Measurements from ENCODE around the gene PDCD5. TPM values are rescaled to one million over a fixed set of nuclear protein-coding genes. Genes with fewer than 3 reads are reported as not detected.

The PDCD5 gene
- total and polyA plus RNA-seq, 2 of the 4 experiments (the other 2 are of a cell fraction) = 30.6 to 74.1 TPM

- TF ChIP-seq FOS (IDR thresholded peaks at IDR 0.05; ENCODE audit: low read depth, low read length) = no peak
- no peak for TF ChIP-seq MXI1 (IDR thresholded peaks at IDR 0.05; ENCODE audit: borderline replicate concordance, low read depth, low read length)
- no peak for TF ChIP-seq MAZ (IDR thresholded peaks at IDR 0.05; ENCODE audit: borderline replicate concordance, low read depth, low read length)
Observed at GRCh38 chr19:32544917-32545316, 36.1 kb upstream of the PDCD5 start (continued).

- no peaks in the 10 kb centered on the region for H4K20me1 ChIP-seq (ENCODE audit: insufficient read depth, low read length)
- no peak overlapping the region for H3K56ac ChIP-seq (ENCODE audit: extremely low read depth, insufficient read depth, low read length)
- no peak overlapping the region for H3K14ac ChIP-seq (replicated peaks; ENCODE audit: low read depth, low read length)
- H3K4me2 ChIP-seq (ENCODE audit: low read depth, low read length) = no peak overlapping the region
- no peak for DNase-seq
- no peak overlapping the region for H3K4ac ChIP-seq (ENCODE audit: low read depth, low read length)
- no peak overlapping the region for H2BK15ac ChIP-seq (ENCODE audit: low read depth, low read length)
- no CpG with 5 or more reads among the region's 5 CpGs for WGBS, 2 experiments (ENCODE audit: extremely low coverage in 2 of 2, insufficient read length in 1 of 2)
- H2BK120ac ChIP-seq (ENCODE audit: low read depth, low read length) = no peak overlapping the region
- no peak overlapping the region for H2BK20ac ChIP-seq (ENCODE audit: low read depth, low read length)
- no peaks in the 10 kb centered on the region for H3K36me3 ChIP-seq (ENCODE audit: control insufficient read depth, insufficient read depth, low read length)
- H3K79me1 ChIP-seq (ENCODE audit: low read depth in 1 of 2, low read length in 2 of 2) = no peaks in the 10 kb centered on the region
- BruUV-seq (replicated peaks) = no TSS peak
- H3K9ac ChIP-seq (ENCODE audit: low read depth, low read length) = no peak overlapping the region
- ChIA-PET CTCF (no interaction called here), POLR2A (ENCODE audit: unreplicated experiment) (no interaction called here)
- no peak overlapping the region for H4K91ac ChIP-seq (ENCODE audit: insufficient read depth, low read depth, low read length)
- dilution Hi-C loops (cut with HindIII; ENCODE audit: low sequenced_read_pairs, unreplicated experiment) (no loop called here), intact Hi-C loops (cut with micrococcal nuclease) (no loop called here), in situ Hi-C loops (cut with MboI; ENCODE audit: low sequenced_read_pairs) (loop anchor here (25.0 kb wide), 1 partner anchor 1888 kb away; no protein-coding TSS in a partner anchor)
- H2AFZ ChIP-seq (replicated peaks; ENCODE audit: low read length, poor library complexity) = no peak overlapping the region
- no peak overlapping the region for H3K23ac ChIP-seq (ENCODE audit: low read depth, low read length)
- ATAC-seq (ENCODE audit: low read depth) = no peak
- no peak overlapping the region for H4K8ac ChIP-seq (ENCODE audit: low read depth in 2 of 2, low read length in 2 of 2)
- H2BK5ac ChIP-seq (ENCODE audit: low read depth, low read length, poor library complexity, severe bottlenecking) = no peak overlapping the region
- peaks cover 3% of the 10 kb centered on the region; the same call in 1 of the 2 replicates for H3K27me3 ChIP-seq (ENCODE audit: control insufficient read depth, insufficient read depth, low read length)
- no peak overlapping the region for H2AK9ac ChIP-seq (replicated peaks; ENCODE audit: low read depth, low read length, poor library complexity)
- no peak overlapping the region for H3K18ac ChIP-seq (ENCODE audit: low read depth, low read length)
- no peak overlapping the region for H2AK5ac ChIP-seq (ENCODE audit: low read depth, low read length)
- no peak overlapping the region for H3K27ac ChIP-seq (ENCODE audit: insufficient read depth, low read length)
- no peaks in the 10 kb centered on the region for H3K9me1 ChIP-seq (ENCODE audit: insufficient read depth, low read length)
- H3K4me3 ChIP-seq (ENCODE audit: insufficient read depth, low read depth, low read length) = no peak overlapping the region
- H3K4me1 ChIP-seq (ENCODE audit: control insufficient read depth, insufficient read depth, low read length) = no peaks in the 10 kb centered on the region
- TF ChIP-seq SMC3 (IDR thresholded peaks at IDR 0.05; ENCODE audit: low read depth, low read length) = no peak
- no peak for TF ChIP-seq CEBPB (IDR thresholded peaks at IDR 0.05; ENCODE audit: low read depth, low read length)
- no peak for TF ChIP-seq ELK1 (IDR thresholded peaks at IDR 0.05; ENCODE audit: borderline replicate concordance, low read depth, low read length)
- no peak for TF ChIP-seq FOS (IDR thresholded peaks at IDR 0.05; ENCODE audit: low read depth, low read length)
- TF ChIP-seq RAD21 (IDR thresholded peaks at IDR 0.05; ENCODE audit: low read length) = no peak
- no peaks in the 10 kb centered on the region for H3K9me3 ChIP-seq (ENCODE audit: control insufficient read depth, insufficient read depth, low read length)
- no peak overlapping the region for H4K5ac ChIP-seq (ENCODE audit: low read depth, low read length)
Observed at GRCh38 chr19:32550666-32551065, 30.3 kb upstream of the PDCD5 start.
